ENCODE data around the gene PKNOX1.
"Not testable (repeated sequence)": the region's sequence is repeated elsewhere in the genome, so short reads cannot be mapped to it uniquely, and the experiment has no call there.

The PKNOX1 gene

GRCh38 chr21:42956824-42957630 lies 17.3 kb upstream of the PKNOX1 start:
- no peak for TF ChIP-seq ISL1 (CRISPR knock-in tag; IDR thresholded peaks at IDR 0.05)
- no peak for TF ChIP-seq RARB (CRISPR knock-in tag; IDR thresholded peaks at IDR 0.05)
- TF ChIP-seq PPARA (CRISPR knock-in tag; IDR thresholded peaks at IDR 0.05; ENCODE audit: borderline replicate concordance): no peak
- TF ChIP-seq ZNF565 (CRISPR knock-in tag; conservative IDR thresholded peaks at IDR 0.05; ENCODE audit: low read depth): no peak
- TF ChIP-seq, protein P1, sequence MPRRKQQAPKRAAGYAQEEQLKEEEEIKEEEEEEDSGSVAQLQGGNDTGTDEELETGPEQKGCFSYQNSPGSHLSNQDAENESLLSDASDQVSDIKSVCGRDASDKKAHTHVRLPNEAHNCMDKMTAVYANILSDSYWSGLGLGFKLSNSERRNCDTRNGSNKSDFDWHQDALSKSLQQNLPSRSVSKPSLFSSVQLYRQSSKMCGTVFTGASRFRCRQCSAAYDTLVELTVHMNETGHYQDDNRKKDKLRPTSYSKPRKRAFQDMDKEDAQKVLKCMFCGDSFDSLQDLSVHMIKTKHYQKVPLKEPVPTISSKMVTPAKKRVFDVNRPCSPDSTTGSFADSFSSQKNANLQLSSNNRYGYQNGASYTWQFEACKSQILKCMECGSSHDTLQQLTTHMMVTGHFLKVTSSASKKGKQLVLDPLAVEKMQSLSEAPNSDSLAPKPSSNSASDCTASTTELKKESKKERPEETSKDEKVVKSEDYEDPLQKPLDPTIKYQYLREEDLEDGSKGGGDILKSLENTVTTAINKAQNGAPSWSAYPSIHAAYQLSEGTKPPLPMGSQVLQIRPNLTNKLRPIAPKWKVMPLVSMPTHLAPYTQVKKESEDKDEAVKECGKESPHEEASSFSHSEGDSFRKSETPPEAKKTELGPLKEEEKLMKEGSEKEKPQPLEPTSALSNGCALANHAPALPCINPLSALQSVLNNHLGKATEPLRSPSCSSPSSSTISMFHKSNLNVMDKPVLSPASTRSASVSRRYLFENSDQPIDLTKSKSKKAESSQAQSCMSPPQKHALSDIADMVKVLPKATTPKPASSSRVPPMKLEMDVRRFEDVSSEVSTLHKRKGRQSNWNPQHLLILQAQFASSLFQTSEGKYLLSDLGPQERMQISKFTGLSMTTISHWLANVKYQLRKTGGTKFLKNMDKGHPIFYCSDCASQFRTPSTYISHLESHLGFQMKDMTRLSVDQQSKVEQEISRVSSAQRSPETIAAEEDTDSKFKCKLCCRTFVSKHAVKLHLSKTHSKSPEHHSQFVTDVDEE (CRISPR knock-in tag; IDR thresholded peaks at IDR 0.05): no peak
- TF ChIP-seq ZFP30 (CRISPR knock-in tag; IDR thresholded peaks at IDR 0.05): no peak
- ATAC-seq: no peak

- ATAC-seq: not testable (repeated sequence)
Measured at GRCh38 chr21:42958122-42958521, 16.2 kb upstream of the PKNOX1 start.

GRCh38 chr21:42959728-42960127 lies 14.6 kb upstream of the PKNOX1 start:
- TF ChIP-seq CSDC2 (CRISPR knock-in tag; IDR thresholded peaks at IDR 0.05) (no peak), ARNTL (CRISPR knock-in tag; IDR thresholded peaks at IDR 0.05; ENCODE audit: borderline replicate concordance, low read depth) (no peak), PPARA (CRISPR knock-in tag; IDR thresholded peaks at IDR 0.05; ENCODE audit: borderline replicate concordance) (no peak), ZC3H10 (CRISPR knock-in tag; IDR thresholded peaks at IDR 0.05) (no peak), ZNF565 (CRISPR knock-in tag; conservative IDR thresholded peaks at IDR 0.05; ENCODE audit: low read depth) (no peak), TOX (CRISPR knock-in tag; IDR thresholded peaks at IDR 0.05; ENCODE audit: borderline replicate concordance) (no peak)
- TF ChIP-seq, protein P1 (CRISPR knock-in tag; IDR thresholded peaks at IDR 0.05): no peak
- TF ChIP-seq, protein P2, sequence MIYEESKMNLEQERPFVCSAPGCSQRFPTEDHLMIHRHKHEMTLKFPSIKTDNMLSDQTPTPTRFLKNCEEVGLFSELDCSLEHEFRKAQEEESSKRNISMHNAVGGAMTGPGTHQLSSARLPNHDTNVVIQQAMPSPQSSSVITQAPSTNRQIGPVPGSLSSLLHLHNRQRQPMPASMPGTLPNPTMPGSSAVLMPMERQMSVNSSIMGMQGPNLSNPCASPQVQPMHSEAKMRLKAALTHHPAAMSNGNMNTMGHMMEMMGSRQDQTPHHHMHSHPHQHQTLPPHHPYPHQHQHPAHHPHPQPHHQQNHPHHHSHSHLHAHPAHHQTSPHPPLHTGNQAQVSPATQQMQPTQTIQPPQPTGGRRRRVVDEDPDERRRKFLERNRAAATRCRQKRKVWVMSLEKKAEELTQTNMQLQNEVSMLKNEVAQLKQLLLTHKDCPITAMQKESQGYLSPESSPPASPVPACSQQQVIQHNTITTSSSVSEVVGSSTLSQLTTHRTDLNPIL (CRISPR knock-in tag; IDR thresholded peaks at IDR 0.05; ENCODE audit: low read depth): no peak
- no peak for ATAC-seq

- no peak for TF ChIP-seq GLIS3 (CRISPR knock-in tag; IDR thresholded peaks at IDR 0.05)
- TF ChIP-seq ESRRG (CRISPR knock-in tag; IDR thresholded peaks at IDR 0.05): no peak
- TF ChIP-seq, protein P1 (CRISPR knock-in tag; IDR thresholded peaks at IDR 0.05): no peak
- TF ChIP-seq ISL1 (CRISPR knock-in tag; IDR thresholded peaks at IDR 0.05): no peak
- no peak for TF ChIP-seq OSR1 (CRISPR knock-in tag; IDR thresholded peaks at IDR 0.05)
- no peak for TF ChIP-seq ZNF565 (CRISPR knock-in tag; conservative IDR thresholded peaks at IDR 0.05; ENCODE audit: low read depth)
- no peak for TF ChIP-seq ZNF70 (CRISPR knock-in tag; IDR thresholded peaks at IDR 0.05)
- TF ChIP-seq, protein P3, sequence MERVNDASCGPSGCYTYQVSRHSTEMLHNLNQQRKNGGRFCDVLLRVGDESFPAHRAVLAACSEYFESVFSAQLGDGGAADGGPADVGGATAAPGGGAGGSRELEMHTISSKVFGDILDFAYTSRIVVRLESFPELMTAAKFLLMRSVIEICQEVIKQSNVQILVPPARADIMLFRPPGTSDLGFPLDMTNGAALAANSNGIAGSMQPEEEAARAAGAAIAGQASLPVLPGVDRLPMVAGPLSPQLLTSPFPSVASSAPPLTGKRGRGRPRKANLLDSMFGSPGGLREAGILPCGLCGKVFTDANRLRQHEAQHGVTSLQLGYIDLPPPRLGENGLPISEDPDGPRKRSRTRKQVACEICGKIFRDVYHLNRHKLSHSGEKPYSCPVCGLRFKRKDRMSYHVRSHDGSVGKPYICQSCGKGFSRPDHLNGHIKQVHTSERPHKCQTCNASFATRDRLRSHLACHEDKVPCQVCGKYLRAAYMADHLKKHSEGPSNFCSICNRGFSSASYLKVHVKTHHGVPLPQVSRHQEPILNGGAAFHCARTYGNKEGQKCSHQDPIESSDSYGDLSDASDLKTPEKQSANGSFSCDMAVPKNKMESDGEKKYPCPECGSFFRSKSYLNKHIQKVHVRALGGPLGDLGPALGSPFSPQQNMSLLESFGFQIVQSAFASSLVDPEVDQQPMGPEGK (CRISPR knock-in tag; IDR thresholded peaks at IDR 0.05; ENCODE audit: borderline replicate concordance): no peak
- TF ChIP-seq ZFP3 (CRISPR knock-in tag; IDR thresholded peaks at IDR 0.05): no peak
Measured at GRCh38 chr21:42962380-42963007, 11.9 kb upstream of the PKNOX1 start.

More at GRCh38 chr21:42962380-42963007, 11.9 kb upstream of the PKNOX1 start:
- ATAC-seq: no peak
